ENCODE results near the gene SERPINA12.

The SERPINA12 gene

DNA sequence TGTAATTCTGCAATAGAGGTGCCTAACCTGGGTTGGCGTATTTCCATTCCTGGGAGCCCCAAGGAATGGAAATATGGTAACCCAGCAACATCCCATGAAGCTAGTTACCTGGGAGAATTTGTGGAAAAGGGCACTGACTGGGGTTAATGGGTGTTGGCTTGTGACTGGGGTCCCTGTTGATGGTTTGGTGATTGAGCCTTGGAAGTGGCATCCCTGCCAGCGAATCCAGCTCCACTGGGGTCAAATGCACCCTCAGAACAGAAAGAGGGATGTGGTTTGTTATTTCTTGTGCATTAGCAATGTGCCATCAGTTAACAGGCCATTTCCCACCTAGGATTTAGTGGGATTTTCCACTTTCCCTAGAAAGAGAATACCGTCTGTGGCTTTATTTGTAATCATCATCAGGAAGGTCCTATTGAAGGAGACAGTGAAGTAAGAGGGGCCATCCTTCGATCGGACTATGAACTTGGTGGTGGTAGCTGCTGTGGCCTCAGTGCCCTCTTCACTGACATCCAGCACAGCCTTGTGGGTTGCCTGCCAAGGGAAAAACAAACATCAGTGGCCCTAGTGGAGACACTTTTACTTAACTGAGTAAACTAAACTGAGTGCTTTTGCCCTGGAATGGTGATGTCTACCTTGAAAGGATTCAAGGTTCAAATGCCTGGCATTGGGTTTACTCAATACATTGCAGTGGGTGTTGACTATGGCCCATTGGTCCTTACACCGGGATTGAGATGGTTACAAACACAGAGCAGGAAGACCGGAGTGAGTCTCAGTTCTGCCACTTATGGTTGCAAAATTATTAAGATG, 46.3 kb downstream of the SERPINA12 start:
- DNase-seq: no peak

- no peak for DNase-seq
Observed at GRCh38 chr14:94462219-94462551, 47.1 kb downstream of the SERPINA12 start.

- no peak for DNase-seq
Observed at GRCh38 chr14:94461526-94462218, 47.6 kb downstream of the SERPINA12 start.

DNA sequence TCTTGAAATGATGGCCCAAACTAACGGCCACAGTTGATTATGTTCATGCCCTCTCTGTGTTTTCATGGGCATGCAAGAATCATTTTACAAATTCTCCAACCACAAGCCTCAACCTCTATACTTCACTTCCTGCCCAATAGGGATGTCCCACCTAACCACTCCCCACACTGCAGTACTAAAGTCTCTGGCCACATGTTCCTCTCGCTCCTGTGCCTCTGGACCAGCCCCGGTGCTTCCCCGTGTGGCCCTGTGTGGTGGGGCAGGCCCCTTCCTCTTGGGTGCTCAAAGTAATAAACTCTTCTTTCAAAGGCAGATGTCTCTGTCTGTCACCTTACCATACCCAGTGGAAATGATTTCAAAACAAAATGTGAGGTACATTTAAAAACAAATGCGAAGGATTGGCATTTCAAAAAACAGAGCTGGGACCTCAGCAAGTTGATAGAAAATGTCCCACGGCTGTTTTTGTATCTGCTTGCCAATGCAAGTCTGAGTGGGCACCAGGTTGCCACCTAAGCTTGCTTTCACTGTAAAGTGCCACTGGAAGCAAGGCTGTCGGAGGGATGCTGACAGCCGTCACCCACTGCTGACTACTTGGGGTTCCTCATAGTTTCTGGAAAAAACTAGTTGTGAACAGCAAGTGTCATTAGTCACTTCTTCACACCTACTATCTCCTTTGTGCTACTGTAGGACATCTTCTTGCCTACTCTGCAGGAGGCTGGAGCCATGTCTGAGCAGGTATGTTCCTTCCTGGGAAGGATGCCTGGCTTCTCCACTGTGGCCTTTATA, 48.4 kb downstream of the SERPINA12 start:
- DNase-seq: no peak

- peak; percentile 63 for DNase-seq
Observed at GRCh38 chr14:94458558-94459205, 50.6 kb downstream of the SERPINA12 start.

DNA sequence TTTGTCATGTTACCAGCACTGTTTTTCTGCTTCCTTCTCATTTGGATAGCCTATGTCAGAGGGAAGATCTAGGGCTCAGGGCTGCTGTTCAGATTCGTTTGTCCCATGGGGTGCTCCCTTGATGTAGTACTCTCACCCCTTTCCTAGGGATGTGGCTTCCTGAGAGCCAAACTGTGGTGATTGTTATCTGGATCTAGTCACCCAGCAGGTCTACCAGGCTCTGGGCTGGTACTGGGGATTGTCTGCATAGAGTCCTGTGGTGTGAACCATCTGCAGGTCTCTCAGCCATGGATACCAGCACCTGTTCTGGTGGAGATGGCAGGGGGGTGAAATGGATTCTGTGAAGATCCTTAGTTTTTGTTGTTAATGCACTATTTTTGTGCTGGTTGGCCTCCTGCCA, 51.2 kb downstream of the SERPINA12 start:
- no peak for DNase-seq

DNA sequence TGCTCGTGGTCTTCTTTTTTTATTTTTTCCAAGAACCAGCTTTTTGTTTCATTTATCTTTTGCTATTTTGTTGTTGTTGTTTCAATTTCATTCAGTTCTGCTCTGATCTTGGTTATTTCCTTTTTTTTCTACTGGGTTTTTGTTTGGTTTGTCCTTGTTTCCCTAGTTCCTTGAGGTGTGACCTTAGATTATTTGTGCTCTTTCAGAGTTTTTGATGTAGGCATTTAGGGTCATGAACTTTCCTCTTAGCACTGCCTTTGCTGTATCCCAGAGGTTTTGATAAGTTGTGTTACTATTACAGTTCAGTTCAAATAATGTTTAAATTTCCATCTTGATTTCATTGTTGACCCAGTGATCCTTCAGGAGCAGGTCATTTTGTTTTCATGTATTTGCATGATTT, 53.3 kb downstream of the SERPINA12 start:
- no peak for DNase-seq

- DNase-seq: no peak
Observed at GRCh38 chr14:94451826-94452225, 57.4 kb downstream of the SERPINA12 start.

- no peak for DNase-seq
Observed at GRCh38 chr14:94451091-94451771, 58.0 kb downstream of the SERPINA12 start.

DNA sequence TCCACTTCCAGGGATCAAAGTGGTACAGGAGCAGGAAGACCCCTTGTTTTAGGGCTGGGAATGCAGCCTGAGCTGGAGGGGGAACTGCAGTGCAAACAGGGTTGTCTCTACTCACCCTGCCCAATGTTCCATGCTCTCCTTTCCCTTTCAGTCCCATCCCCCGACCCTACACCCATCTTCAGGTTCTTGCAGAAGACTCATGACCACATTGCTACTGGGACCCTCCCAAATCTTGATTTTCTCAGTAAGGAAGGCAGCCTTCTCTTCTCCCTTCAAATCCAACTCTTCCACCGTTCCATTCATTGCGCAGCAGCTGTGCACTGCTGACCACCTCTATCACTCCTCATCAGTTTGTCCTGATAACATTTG, 58.6 kb downstream of the SERPINA12 start:
- no peak for DNase-seq

GRCh38 chr14:94449930-94450329, 59.3 kb downstream of the SERPINA12 start:
- DNase-seq: no peak

- no peak for DNase-seq
Observed at GRCh38 chr14:94448071-94448808, 61.0 kb downstream of the SERPINA12 start.

- DNase-seq: no peak
Observed at GRCh38 chr14:94447206-94447605, 62.1 kb downstream of the SERPINA12 start.

DNA sequence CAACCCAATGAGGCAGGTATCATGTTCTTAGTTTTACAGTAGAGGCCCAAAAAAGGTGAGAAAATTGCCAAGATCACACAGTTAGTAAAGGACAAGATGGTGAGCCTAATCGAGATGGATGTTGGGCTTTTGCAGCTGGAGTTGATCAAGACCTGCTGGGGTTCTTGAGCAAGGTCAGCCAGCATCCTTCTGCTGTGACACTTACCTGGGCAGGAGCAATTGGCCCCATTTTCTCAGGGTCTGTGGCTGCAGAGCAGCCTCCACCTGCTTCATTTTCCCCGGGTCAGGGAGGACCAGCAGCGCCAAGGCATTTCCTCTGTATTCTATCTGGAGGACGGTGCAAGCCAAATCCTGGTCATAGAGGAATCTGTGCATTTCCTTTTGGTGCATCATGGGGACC, 63.1 kb downstream of the SERPINA12 start:
- no peak for DNase-seq

- no peak for DNase-seq
Observed at GRCh38 chr14:94445003-94445402, 64.3 kb downstream of the SERPINA12 start.

DNA sequence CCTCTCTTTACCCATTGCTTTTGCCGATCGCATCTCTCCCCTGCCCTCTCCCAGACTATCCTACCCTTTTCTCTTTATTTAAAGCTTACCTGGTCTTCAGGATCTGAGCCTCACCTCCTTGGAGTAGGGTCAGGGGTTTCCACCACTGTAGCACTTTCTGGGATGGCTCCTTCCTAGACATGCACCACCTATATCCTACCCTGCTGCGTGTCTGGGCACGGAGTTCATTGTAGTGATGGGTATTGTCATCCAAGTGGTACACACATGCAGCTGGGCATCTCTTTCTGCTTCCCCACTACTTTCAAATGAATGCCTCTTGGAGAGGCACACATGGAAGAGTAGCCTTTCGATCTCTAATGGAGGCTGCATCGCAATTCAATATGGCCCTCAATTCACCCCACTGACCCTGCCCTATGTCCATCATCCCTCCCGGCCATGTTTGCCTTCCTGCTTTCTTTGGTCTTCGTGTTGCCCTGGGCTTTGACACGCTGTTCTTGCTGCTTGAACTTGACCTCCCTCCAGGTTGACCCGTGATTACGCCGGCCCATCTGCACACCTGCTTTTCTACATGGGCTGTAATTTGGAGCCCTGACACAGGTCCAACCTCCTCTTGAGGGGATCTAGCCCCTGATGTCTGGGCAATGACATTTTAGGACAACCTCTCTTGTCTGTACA, 67.6 kb downstream of the SERPINA12 start:
- no peak for DNase-seq

DNA sequence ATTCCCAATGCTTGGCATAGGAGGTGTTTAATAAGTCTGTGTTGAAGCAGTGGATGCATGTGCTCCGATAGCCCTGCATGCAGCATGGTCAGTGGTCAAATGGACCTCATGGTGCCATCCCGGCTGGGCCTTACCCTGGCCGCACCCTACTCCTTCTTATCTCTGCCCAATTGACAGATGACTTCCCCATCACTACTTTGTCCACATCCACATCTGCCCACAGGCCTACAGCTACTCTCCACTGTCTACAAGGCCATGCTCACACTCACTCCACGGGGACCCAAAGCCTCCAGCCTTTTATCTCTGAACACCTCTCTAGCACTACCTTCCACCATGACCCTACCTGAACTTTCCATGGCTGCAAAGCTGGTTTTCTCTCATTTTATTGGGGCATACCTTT, 68.1 kb downstream of the SERPINA12 start:
- no peak for DNase-seq

DNA sequence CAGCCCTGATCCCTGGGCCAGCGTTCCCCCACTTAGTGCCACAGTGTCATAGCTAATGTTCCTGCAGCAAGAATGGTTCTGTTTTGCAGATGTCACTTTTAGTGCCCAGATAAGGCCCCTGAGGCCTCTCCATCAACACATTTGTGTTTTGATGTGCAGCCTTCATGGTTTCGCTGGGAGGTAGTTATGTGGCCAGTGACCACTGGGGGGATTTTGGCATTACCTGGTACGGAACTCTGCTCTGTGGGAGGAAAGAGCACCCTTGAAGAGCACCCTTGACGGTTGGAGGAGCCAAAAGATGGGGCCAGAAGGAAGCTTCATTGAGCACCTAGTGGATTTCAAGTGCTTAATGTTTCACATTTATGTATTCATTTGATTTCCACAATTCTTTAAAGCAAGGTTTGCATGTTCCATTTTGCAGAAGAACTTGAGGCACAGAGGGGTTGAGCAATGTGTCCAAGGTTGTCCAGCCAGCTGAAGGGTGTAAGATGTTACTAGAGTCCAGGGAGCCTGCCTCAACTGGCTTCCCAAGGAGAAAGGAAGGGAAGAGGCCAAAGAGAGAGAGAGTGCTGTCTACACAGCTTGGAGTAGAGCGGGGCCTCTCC, 69.7 kb downstream of the SERPINA12 start:
- no peak for DNase-seq
